GF-D8 (cell line): ENCODE results near the gene NIBAN1.
A peak's percentile ranks its signal among the peaks of the same experiment; 100 is the strongest.
"Not testable (repeated sequence)": the region's sequence is repeated elsewhere in the genome, so short reads cannot be mapped to it uniquely, and the experiment has no call there.

ENCODE experiments used
- DNase-seq: peaks from one replicate; lab custom pipeline; 2025; lab: John Stamatoyannopoulos, UW

The NIBAN1 gene

DNA sequence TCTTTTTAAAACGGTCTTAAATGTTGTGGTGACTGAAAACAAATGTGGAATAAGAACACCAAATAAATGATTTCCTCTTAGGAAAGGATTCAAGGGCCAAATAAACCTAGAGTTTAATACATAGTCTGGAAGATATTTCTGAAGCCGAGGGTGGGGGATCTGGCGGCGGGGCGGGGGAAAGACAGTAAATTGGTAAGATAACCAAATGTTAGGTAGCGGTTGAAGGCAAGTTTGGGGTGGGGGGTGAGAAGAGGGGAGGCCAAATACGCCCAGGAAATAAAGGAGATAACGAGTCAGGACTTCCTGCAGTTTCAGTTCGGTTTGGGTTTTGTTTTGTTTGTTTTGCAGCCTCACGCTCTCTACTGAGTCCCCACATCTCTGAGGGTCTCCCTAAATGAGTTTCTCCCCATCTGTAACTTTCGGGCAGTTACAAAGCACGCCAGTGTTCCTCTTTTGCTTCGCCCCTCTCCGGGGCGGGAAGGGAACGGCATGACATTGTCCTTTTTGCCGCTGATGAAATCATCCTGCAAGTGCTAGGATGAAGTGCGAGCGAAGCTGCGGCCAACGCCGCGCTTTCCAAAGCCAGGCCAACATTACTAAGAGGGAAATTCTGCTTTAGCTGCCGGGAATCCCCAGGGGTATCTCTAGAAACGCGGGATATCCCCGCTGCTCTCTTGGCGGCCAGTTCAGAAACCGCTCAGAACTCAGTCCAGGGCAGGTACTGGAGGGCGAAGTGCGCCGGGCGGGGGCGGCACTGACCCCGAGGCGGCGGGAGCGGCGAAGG, 844 bp downstream of the NIBAN1 start:
- peak; percentile 39 for DNase-seq

DNA sequence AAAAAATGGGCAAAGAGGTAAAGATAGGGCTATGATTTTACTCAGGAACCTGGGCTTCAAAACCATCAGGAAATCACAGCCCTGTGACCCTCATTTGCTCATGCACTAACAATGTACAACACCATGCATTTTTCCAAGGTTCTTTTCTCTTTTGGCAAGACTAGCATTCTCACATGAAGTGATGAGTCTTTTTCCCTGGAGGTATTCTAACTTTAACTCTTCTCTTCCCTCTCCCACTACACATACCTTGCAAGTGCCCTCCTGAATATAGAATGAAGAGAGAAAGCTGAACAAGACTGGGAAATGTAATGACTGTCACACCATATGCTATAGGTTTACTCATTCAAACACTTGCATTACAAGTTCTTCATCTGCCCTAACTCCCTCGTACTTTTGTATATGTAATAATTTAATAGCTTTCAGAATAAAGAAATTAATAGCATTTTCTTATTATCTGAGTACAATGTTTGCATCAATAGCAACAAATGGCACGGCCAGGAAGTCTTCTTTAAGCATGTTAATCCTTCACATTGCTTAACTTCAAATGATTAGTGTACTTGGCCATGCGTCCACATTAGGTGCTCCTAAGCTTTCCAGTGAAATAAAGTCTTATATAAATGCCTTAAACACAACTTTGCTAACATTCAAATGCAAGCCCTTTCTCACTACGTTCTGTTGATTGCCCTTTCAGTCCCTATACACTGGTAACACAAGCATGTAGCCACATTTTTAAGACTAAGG, 1.8 kb downstream of the NIBAN1 start:
- no peak for DNase-seq

DNA sequence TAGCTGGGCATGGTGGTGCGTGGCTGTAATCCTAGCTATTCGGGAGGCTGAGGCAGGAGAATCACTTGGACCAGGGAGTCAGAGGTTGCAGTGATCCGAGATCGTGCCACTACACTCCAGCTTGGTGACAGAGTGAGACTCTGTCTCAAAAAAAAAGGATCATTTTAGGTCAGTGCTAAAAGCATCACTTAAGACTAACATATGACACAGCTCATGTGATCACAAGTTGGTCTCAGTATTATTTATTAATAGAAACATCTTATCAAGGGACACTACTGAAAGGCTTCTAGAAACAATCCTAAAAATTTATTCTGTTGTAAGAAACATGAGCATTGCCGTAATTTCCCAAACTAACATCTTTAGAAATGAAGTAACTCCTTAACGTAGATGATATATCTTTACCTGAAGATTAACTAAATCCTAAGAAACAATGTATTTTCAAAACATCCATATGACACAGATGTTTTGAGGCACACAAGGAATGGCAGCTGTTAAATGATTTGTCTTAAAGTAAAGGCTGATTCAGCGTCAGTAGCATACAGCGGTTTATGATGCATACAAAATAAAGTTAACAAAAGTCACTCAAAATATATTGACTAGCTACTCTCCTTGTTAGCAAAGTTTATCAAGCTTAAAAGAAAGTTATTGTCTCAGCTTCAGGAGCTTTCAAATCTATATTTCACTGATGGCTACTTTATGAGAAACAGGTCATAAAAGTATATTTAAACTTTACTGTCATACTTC, 2.6 kb downstream of the NIBAN1 start:
- no peak for DNase-seq

DNA sequence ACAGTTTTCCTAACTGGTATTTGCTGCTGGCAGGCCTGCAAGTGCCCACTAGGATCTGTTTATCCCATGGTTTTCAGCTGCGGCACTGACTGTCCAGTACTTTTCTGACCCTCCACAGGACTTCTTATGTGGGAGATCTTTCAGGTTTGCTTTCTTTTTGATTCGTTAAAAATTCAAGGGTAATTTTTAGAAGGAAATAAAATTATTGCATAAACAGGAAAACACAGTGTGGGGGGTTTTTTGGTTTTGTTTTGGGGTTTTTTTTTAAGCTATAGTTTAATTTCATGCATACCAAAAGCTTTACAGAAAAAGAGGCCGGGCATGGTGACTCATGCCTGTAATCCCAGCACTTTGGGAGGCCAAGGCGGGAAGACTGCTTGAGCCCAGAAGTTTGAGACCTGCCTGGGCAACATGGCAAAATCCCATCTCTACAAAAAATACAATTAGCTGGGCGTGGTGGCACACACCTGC, 3.6 kb downstream of the NIBAN1 start:
- DNase-seq: no peak

DNA sequence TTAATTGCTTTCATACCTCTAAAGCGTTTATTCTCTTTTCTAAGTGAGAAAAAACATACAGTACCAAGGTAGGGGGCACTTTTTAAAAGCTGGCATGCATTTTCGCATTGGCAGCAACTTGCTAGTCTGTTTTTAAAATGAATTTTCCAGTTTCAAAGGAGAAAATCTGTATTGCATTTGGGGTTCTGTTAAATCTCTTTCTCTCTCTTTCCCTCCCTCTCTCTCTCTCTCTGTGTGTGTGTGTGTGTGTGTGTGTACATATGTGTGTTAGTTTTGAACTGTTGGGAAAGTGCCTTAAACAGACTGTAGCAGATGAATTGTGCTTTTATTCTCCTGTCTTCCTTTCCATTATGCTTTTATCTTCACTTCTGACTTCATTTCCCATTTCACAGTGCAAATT, 7.3 kb downstream of the NIBAN1 start:
- no peak for DNase-seq

DNA sequence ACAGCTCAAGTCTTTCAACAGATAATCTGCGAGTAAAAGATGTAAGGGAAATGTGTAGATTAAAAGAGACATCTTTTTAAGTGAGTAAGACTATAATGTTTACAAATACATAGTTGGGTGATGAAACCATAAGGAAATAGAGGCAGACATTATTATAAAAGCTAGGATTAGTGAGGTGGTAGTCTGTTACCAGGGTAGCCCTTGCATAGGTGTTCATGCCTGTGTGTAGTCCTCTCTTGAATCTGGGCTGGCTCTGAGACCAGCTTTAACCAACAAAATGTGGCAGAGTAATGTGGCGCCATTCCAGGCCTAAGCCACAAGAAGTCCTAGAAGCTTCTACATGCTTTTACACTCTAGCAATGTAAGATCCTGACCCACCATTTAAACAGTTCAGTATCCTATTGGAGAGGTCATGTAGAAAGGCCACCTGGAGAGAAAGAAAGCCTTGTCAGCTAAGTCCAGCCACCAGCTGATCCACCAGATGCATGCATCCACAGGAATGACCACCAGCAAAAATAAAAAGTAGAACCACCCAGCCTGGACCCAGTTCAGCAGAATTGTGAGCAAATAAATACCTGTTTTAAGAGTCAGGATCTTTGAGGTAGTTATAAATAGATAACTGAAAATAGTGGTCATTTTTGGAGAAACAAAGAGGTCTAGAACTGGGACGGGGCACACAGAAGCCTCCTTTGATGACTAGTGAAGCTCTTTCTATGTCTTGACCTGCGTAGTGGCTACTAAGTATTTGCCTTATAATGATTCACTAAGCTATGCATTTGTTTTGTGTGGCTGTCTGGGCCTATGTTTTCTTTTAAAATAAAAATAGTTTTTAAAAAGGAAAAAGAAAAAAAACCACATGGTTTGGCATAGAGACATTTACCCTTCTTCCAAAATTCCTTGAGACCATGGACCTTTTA, 8.1 kb downstream of the NIBAN1 start:
- no peak for DNase-seq

DNA sequence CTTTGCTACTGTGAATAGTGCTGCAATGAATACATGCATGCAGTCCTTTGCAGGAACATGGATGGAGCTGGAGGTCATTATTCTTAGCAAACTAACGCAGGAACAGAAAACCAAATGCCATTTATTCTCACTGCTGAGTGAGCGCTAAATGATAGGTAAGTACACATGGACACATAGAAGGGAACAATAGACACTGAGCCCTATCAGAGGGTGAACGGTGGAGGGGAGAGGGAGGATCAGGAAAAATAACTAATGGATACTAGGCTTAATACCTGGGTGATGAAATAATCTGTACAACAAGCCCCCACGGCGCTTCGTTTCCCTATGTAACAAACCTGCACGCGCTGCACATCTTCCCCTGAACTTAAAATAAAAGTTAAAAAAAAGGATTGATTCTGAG, 8.9 kb downstream of the NIBAN1 start:
- no peak for DNase-seq

DNA sequence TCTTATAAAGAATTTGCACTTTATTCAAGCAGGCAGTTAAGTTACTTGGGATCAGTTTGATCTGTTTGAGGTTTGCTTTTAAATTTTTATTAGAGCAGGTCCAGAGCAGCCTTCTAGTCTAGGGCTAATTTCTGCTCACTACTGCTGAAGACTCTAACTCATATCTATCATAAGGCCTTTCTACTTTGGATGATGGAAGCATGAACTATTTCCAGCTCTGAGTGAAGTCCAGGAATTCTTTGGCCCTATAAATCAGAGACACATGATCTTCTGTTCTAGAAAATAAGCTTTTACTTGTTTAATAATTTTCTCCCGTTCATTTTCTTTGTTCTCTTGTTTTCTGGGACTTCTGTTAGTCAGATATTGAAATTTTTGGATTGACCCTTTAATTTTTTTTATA, 14.7 kb downstream of the NIBAN1 start:
- DNase-seq: no peak

DNA sequence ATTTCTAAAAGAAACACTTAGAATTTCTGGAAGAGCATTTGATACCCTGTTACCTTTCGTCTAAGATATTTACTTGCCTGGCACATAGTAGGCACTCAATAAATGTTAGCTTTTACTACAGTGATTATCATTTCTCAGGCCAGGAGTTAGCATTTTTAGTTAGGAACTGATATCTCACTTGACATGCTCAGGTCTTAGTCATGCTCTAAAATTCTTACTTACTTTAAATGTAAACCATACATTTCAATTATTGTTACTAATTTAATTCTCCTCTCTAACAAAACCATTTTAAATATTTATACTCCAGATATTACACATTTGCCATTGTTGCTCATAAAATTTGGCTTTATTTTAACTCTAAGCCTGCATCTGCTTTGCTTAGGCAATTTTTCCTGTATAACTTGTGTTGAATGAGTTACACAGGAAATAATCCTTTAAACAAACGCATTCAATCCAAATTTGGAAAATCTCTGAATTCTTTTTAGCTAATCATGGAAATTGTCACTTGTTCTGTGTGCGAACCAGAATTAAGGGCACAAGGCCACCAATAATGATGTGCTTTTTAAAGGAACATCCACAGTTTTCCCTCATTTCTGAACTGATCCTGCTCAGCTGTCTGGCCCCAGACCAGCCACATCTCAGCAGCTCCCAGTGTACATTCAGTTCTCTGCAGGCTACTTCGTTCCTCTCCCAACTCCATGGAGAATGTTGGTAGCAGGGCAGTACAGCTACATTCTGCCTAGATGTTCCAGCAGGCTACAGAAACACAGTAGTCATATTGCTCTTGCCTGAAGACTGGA, 15.6 kb downstream of the NIBAN1 start:
- no peak for DNase-seq

DNA sequence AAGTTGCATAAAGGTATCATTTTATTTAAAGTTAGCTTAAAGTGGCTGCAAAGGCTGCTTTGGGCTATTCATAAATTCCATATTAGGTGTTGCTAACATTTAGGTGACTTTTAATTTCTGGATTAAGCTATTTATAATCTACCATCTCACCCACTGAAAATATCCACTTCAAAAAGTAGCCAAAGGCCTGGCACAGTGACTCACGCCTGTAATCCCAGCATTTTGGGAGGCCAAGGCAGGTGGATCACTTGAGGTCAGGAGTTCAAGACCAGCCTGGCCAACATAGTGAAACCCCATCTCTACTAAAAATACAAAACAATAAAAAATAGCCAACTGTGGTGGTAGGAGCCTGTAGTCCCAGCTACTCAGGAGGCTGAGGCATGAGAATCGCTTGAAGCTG, 16.4 kb downstream of the NIBAN1 start:
- not testable (repeated sequence) for DNase-seq

DNA sequence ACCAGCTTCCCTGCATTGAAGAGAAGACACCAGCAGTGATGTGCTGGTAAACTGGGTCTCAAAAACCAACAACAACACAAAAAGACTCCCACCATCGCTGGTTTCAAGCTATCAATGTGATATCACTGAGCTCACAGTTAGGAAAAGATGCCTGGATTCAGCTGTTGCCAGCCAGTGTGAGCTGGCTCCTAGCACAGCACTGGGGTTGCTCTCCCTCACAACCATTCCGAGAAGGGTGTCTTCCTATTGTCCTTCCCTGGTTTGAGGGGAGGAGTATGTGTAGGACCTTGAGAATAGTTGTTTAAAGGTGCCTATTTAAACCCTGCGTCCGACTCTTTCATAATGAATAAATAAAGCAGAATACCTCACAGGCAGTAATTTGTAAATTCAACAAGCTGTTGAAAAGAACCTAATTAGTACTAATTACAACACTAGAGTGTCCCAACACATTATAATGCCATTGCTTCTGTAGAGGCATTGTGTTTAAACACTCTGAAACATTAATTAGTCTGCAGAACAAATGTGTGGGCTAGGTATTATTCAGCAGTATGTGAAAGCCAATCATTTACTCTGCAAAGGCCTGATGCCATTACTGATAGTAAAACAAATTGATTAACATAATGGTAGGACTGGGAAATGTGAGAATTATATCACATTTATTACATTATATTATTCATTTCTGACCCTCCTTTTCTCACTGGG, 17.2 kb downstream of the NIBAN1 start:
- no peak for DNase-seq

DNA sequence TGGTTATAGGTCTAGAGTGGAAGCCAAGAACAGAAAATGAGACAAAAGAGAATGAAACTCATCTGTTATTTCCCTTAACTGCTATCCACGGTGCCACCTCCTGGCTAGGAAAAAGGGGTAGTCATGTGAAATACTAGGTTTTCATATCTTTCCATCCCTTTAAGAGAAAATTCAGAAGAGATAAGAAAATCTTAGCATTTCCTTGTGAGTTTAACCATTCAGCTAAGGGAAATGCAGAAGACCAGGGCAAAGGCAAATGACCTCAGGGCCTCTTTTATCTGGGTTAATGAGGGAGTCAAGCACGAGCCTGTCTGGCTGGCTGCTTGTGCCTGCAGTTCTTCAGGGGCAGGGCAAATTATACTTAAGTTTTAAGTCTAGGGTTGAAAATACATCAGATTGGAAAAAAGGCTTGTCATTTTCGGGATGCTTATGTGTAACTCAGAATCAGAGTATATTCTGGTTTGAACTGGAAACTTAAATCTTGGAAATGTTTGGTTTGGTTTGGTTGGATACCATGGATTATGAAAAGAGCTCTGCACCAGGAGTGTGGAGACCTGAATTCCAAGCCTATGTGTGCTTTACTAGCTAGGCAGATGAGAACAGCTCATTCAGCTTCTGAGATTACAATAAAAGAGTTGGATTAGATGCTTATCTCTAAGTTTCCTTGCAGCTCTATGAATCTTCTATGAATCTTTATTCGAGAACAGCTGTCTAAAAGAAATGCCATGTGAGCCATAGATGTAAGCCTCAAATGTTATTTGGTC, 19.9 kb downstream of the NIBAN1 start:
- DNase-seq: no peak

DNA sequence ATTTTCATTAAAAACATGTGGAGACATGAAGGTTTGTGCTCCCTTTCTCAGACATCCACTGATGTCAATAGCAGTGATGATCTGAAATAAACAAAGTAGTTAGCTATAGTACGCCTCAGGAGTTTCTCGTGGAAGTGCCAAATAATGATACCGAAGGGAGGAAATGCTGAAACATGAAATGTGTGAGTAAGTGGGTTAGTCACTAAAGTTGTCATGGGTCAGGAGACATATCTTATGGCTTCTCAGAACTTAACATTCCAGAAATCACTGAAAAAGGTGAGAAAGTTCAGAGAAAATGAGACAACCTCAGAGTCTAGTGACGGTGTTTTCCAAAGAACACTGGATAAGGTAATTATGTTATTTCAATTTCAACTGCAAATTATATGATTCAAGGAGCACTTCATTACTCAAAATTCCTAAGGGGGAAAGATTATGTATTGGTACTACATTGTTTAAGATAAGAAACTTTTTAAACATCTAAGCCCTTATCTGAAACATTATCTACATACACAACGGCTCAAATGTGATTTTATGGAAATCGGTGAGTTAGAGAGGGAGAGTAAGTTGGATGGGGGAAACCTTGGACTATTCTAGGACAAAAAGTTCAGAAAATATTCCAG, 20.6 kb downstream of the NIBAN1 start:
- DNase-seq: no peak

DNA sequence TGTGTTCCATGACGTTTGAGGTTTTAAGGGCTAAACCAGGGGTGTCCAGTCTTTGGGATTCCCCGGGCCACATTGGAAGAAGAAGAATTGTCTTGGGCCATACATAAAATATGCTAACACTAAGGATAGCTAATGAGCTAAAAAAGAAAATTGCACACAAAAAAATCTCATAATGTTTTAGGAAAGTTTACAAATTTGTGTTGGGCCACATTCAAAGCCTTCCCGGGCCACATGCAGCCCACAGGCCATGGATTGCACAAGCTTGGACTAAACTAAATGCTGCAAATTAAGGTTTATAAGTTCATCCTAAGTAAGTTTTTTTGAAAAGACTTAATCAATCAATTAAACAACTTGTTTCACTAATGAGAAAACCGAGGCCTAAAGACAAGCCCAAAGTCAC, 21.9 kb downstream of the NIBAN1 start:
- DNase-seq: no peak

DNA sequence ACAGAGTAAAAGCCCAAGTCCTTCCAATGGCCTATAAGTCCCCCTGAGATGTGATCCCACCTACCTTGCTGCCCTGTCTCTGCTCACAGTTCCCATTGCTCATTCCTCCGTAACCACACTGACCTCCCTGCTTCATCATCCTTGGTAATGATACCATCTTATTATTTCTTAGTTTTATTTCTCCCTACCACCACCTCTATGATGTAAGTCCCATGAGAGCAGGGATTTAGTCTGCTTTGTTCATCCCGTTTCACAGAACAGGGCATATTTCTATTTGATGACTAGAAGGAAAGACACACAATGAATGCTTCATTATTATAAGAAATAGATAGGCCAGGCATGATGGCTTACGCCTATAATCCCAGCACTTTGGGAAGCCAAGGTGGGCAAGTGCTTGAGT, 22.5 kb downstream of the NIBAN1 start:
- DNase-seq: no peak

DNA sequence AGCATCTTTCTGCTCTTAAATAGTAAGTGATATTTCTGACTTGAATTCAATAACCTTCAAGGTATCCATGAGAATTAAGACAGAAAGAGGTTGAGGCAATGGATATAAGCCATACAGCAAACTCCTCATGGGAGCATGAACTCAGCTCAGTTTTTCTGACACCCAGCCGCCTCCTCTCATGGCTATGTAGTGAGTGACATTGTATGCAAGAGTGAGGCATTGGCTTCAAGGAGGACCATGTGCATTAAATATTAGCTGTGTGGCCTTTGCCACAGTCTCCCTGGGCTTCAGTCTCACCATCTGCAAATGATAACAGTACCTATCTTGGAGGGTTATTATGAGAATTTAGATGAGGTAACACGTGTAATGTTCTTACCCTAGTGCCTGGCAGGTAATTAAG, 23.4 kb downstream of the NIBAN1 start:
- no peak for DNase-seq

DNA sequence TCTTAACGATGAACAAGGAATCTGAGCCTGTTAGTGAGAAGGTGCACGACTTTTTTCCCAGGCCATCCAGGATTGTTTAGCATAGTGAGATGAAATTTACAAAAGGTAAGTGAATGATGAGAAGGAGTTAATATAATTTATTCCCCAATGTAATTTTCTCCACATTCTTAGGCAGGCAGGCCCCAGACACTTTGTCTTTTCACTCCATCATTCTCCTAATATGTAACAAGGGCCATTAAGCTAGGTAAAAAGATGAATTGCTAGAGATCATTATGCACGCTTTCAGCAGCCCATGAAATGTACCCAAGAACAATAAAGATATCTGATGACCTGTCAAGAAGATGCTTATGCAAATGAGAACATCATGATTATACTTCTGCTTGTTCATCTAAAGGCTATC, 24.1 kb downstream of the NIBAN1 start:
- no peak for DNase-seq

DNA sequence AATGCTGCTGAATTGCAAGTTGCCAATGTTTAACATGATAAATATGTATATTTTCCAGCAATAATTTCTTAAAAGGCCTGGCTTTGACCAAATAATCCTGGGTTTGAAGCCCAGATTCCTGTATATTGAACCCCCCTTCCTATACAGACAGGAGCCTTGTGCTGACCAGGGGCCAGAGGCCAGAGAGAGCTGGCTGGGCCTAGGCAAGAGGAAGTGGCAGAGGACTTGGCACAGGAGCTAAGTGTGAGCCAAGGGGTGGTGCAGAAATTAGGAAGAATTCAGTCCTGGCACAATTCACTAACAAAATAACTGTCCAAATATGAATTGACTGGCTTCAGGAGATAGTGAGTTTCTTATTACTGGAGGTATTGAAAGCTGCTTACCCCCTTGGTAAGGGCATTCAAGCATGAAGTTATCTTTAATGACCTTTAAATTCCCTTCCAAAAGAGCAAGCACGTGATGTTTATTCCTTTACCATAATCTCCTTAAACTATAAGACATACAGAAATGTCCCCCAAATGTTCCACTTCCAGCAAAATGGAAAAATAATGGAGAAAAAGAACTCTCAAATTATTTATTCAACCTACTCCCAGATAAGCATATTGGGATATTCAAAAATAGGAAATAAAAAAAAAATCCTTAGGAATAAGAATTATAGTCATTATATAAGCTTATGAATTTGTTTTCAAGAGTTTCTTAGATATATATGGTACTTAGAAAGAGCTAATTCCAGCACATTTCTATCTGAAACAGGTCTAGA, 26.6 kb downstream of the NIBAN1 start:
- DNase-seq: no peak
